ENCODE results near the gene CCDC149.

Gene CCDC149

GRCh38 chr4:24912252-24913118, at the start of gene CCDC149:
Gene CCDC149, minus strand, starts transcription at chr4:24913042. Its CDS starts 178 bp downstream, at chr4:24912864.
- peak; percentile 67 for DNase-seq (ENCODE audit: low spot score)

- DNase-seq (ENCODE audit: low spot score): no peak
Measured at GRCh38 chr4:24957886-24958285, 45.0 kb upstream of the CCDC149 start.

GRCh38 chr4:24956763-24957162, 43.9 kb upstream of the CCDC149 start:
- no peak for DNase-seq (ENCODE audit: low spot score)

- no peak for DNase-seq (ENCODE audit: low spot score)
Measured at GRCh38 chr4:24956091-24956490, 43.2 kb upstream of the CCDC149 start.

- DNase-seq (ENCODE audit: low spot score): no peak
Measured at GRCh38 chr4:24952667-24953066, 39.8 kb upstream of the CCDC149 start.

GRCh38 chr4:24949970-24950369, 37.1 kb upstream of the CCDC149 start:
- no peak for DNase-seq (ENCODE audit: low spot score)

- no peak for DNase-seq (ENCODE audit: low spot score)
Measured at GRCh38 chr4:24937917-24938281, 25.1 kb upstream of the CCDC149 start.

GRCh38 chr4:24937176-24937916, 24.5 kb upstream of the CCDC149 start:
- no peak for DNase-seq (ENCODE audit: low spot score)

GRCh38 chr4:24935856-24936255, 23.0 kb upstream of the CCDC149 start:
- no peak for DNase-seq (ENCODE audit: low spot score)

GRCh38 chr4:24934311-24934710, 21.5 kb upstream of the CCDC149 start:
- no peak for DNase-seq (ENCODE audit: low spot score)

- no peak for DNase-seq (ENCODE audit: low spot score)
Measured at GRCh38 chr4:24933684-24934275, 20.9 kb upstream of the CCDC149 start.

- no peak for DNase-seq (ENCODE audit: low spot score)
Measured at GRCh38 chr4:24932515-24933225, 19.8 kb upstream of the CCDC149 start.

GRCh38 chr4:24930151-24930550, 17.3 kb upstream of the CCDC149 start:
- no peak for DNase-seq (ENCODE audit: low spot score)

GRCh38 chr4:24928708-24929107, 15.9 kb upstream of the CCDC149 start:
- no peak for DNase-seq (ENCODE audit: low spot score)

- DNase-seq (ENCODE audit: low spot score): no peak
Measured at GRCh38 chr4:24927049-24927448, 14.2 kb upstream of the CCDC149 start.

GRCh38 chr4:24924309-24924781, 11.5 kb upstream of the CCDC149 start:
- DNase-seq (ENCODE audit: low spot score): no peak

GRCh38 chr4:24923550-24923949, 10.7 kb upstream of the CCDC149 start:
- no peak for DNase-seq (ENCODE audit: low spot score)

- DNase-seq (ENCODE audit: low spot score): no peak
Measured at GRCh38 chr4:24923002-24923401, 10.2 kb upstream of the CCDC149 start.

- DNase-seq (ENCODE audit: low spot score): no peak
Measured at GRCh38 chr4:24922416-24922815, 9.6 kb upstream of the CCDC149 start.

- no peak for DNase-seq (ENCODE audit: low spot score)
Measured at GRCh38 chr4:24921491-24921890, 8.6 kb upstream of the CCDC149 start.

GRCh38 chr4:24920008-24920407, 7.2 kb upstream of the CCDC149 start:
- no peak for DNase-seq (ENCODE audit: low spot score)
